ENCODE measurements around the gene EMX1. TPM values are rescaled to one million over a fixed set of nuclear protein-coding genes. Genes with fewer than 3 reads are reported as not detected.

Gene EMX1
- total and polyA plus RNA-seq, 2 of the 13 experiments (the other 11 are each of a cell fraction or from before 2014, with no cell fraction given), result 0.62 to 4.9 TPM

DNA sequence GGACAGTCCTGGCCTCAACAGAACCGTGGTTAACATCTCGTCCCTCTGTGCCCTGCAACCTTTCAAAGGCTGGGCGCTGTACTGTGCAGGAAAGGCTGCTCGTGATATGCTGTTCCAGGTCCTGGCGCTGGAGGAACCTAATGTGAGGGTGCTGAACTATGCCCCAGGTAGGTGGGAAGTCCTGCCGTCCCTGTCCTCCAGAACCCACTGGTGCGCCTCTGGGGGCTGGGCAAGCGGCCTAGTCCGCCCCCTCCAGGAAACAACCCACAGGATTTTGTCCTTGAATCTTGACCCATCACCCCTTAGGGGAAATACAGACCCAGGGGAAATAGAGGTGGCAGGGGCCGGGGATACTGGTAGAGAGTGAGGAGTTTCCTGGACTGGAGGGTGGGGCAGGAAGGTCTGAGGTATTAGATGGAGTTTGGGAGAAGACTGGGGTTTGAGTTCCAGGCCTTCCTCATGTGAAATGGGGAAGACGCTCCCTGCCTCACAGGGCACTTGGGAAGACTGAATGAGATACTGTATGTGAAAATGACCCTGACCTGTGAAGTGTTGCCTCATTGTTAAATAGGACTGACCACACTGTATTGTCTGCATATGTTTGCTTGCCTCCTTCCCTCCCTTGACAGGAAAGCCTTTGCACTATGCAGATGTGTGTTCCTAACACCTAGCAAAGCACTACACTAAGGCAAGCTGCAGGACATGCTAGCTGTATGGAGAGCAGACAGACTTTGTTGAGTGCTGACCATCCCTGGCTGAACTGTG lies 28.7 kb upstream of the EMX1 start (continued):
- TF ChIP-seq, protein P1, sequence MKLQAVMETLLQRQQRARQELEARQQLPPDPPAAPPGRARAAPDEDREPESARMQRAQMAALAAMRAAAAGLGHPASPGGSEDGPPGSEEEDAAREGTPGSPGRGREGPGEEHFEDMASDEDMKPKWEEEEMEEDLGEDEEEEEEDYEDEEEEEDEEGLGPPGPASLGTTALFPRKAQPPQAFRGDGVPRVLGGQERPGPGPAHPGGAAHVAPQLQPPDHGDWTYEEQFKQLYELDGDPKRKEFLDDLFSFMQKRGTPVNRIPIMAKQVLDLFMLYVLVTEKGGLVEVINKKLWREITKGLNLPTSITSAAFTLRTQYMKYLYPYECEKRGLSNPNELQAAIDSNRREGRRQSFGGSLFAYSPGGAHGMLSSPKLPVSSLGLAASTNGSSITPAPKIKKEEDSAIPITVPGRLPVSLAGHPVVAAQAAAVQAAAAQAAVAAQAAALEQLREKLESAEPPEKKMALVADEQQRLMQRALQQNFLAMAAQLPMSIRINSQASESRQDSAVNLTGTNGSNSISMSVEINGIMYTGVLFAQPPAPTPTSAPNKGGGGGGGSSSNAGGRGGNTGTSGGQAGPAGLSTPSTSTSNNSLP (IDR thresholded peaks at IDR 0.05; ENCODE audit: low read depth, low read length), result no peak
- TF ChIP-seq NCOR1 (IDR thresholded peaks at IDR 0.05; ENCODE audit: borderline replicate concordance, low read length), result no peak
- TF ChIP-seq MTA3 (CRISPR knock-in tag; IDR thresholded peaks at IDR 0.05), result no peak
- no peak for TF ChIP-seq GTF3A (CRISPR knock-in tag; conservative IDR thresholded peaks at IDR 0.05)
- peak; percentile 83 for TF ChIP-seq TBX3 (IDR thresholded peaks at IDR 0.05; ENCODE audit: borderline replicate concordance)
- no peak for TF ChIP-seq ZFYVE20 (CRISPR knock-in tag; IDR thresholded peaks at IDR 0.05; ENCODE audit: borderline replicate concordance, low read depth)
- no peak for TF ChIP-seq ZNF747 (CRISPR knock-in tag; IDR thresholded peaks at IDR 0.05; ENCODE audit: borderline replicate concordance)
- TF ChIP-seq FOXP1 (IDR thresholded peaks at IDR 0.05), result no peak
- peak; percentile 78 for TF ChIP-seq FOXP1 (CRISPR knock-in tag; IDR thresholded peaks at IDR 0.05)
- TF ChIP-seq, protein P2, sequence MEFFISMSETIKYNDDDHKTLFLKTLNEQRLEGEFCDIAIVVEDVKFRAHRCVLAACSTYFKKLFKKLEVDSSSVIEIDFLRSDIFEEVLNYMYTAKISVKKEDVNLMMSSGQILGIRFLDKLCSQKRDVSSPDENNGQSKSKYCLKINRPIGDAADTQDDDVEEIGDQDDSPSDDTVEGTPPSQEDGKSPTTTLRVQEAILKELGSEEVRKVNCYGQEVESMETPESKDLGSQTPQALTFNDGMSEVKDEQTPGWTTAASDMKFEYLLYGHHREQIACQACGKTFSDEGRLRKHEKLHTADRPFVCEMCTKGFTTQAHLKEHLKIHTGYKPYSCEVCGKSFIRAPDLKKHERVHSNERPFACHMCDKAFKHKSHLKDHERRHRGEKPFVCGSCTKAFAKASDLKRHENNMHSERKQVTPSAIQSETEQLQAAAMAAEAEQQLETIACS (CRISPR knock-in tag; IDR thresholded peaks at IDR 0.05), result 0 out of 2 replicates have a peak, but pooled peaks have one; percentile 34
- no peak for TF ChIP-seq GFI1 (CRISPR knock-in tag; IDR thresholded peaks at IDR 0.05; ENCODE audit: borderline replicate concordance)
- TF ChIP-seq ZNF552 (CRISPR knock-in tag; IDR thresholded peaks at IDR 0.05; ENCODE audit: borderline replicate concordance), result no peak
- TF ChIP-seq BHLHE40 (IDR thresholded peaks at IDR 0.05; ENCODE audit: low read length), result no peak
- no peak for TF ChIP-seq ZNF317 (CRISPR knock-in tag; IDR thresholded peaks at IDR 0.05)
- TF ChIP-seq KAT8 (CRISPR knock-in tag; IDR thresholded peaks at IDR 0.05), result no peak; the same call in 1 of the 2 replicates
- no peak for TF ChIP-seq ZNF761 (CRISPR knock-in tag; conservative IDR thresholded peaks at IDR 0.05)
- TF ChIP-seq ZFP1 (CRISPR knock-in tag; IDR thresholded peaks at IDR 0.05), result no peak
- TF ChIP-seq, protein P3, sequence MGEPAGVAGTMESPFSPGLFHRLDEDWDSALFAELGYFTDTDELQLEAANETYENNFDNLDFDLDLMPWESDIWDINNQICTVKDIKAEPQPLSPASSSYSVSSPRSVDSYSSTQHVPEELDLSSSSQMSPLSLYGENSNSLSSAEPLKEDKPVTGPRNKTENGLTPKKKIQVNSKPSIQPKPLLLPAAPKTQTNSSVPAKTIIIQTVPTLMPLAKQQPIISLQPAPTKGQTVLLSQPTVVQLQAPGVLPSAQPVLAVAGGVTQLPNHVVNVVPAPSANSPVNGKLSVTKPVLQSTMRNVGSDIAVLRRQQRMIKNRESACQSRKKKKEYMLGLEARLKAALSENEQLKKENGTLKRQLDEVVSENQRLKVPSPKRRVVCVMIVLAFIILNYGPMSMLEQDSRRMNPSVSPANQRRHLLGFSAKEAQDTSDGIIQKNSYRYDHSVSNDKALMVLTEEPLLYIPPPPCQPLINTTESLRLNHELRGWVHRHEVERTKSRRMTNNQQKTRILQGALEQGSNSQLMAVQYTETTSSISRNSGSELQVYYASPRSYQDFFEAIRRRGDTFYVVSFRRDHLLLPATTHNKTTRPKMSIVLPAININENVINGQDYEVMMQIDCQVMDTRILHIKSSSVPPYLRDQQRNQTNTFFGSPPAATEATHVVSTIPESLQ (CRISPR knock-in tag; conservative IDR thresholded peaks at IDR 0.05), result no peak
- TF ChIP-seq ZNF484 (CRISPR knock-in tag; IDR thresholded peaks at IDR 0.05; ENCODE audit: borderline replicate concordance, low read depth), result no peak
- no peak for TF ChIP-seq ZSCAN9 (CRISPR knock-in tag; IDR thresholded peaks at IDR 0.05; ENCODE audit: borderline replicate concordance)
- TF ChIP-seq ZNF891 (CRISPR knock-in tag; IDR thresholded peaks at IDR 0.05), result no peak
- TF ChIP-seq, protein P4, sequence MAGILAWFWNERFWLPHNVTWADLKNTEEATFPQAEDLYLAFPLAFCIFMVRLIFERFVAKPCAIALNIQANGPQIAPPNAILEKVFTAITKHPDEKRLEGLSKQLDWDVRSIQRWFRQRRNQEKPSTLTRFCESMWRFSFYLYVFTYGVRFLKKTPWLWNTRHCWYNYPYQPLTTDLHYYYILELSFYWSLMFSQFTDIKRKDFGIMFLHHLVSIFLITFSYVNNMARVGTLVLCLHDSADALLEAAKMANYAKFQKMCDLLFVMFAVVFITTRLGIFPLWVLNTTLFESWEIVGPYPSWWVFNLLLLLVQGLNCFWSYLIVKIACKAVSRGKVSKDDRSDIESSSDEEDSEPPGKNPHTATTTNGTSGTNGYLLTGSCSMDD (CRISPR knock-in tag; IDR thresholded peaks at IDR 0.05), result no peak

All from HepG2 (cell line).